BLaER1 treated with 17β-estradiol and CSF1 and Interleukin-3, amounts not matched to agents 10 nM and 100 nM (cell line): ENCODE measurements around the gene SRRM3.
"Not testable (repeated sequence)": the region's sequence is repeated elsewhere in the genome, so short reads cannot be mapped to it uniquely, and the experiment has no call there.

Experiments
- H3K27ac ChIP-seq, 11 experiments: shearing (Covaris generic); formaldehyde crosslinking; 2 replicates each; pipeline ENCODE4 v1.8.1; 2022
- H3K27me3 ChIP-seq, 11 experiments: shearing (Covaris generic); formaldehyde crosslinking; 2 replicates each; pipeline ENCODE4 v1.8.1; 2022
- H3K36me3 ChIP-seq, 11 experiments: shearing (Covaris generic); formaldehyde crosslinking; 2 replicates each; pipeline ENCODE4 v1.8.1; 2022
- H3K4me1 ChIP-seq, 10 experiments: shearing (Covaris generic); formaldehyde crosslinking; 2 replicates each; pipeline ENCODE4 v1.8.1; 2022
- H3K4me2 ChIP-seq, 11 experiments: shearing (Covaris generic); formaldehyde crosslinking; 2 replicates each; pipeline ENCODE4 v1.8.1; 2022
- H3K4me3 ChIP-seq, 10 experiments: shearing (Covaris generic); formaldehyde crosslinking; 2 replicates each; pipeline ENCODE4 v1.8.1; 2022
- H3K9ac ChIP-seq, 11 experiments: shearing (Covaris generic); formaldehyde crosslinking; 2 replicates each; pipeline ENCODE4 v1.8.1; 2022
- H3K9me3 ChIP-seq, 11 experiments: shearing (Covaris generic); formaldehyde crosslinking; replicated peaks in 1 of 11; 2 replicates each; pipeline ENCODE4 v1.8.1; 2022
- H4K20me1 ChIP-seq, 11 experiments: shearing (Covaris generic); formaldehyde crosslinking; 2 replicates each; pipeline ENCODE4 v1.8.1; 2022
- Cebpa-rat ChIP-seq, 11 experiments: shearing (Covaris generic); IDR thresholded peaks; 2 replicates each; pipeline ENCODE4 v1.8.1; 2022

The SRRM3 gene

GRCh38 chr7:76222333-76222732 lies 20.6 kb downstream of the SRRM3 start:
- Histone ChIP-seq H3K4me2 (no peak overlapping the region), H3K36me3 (no peaks in the 10 kb centered on the region), H3K9ac (no peak overlapping the region), H3K9me3 (no peaks in the 10 kb centered on the region), H3K4me3 (no peak overlapping the region), H3K27me3 (peaks cover 4 to 36% (median 24%) of the 10 kb centered on the region in 11 experiments; a peak in 16 of 22 replicates), H4K20me1 (peaks cover 0 to 14% (median 0%) of the 10 kb centered on the region in 11 experiments; a peak in 6 of 22 replicates), H3K27ac (no peak overlapping the region), H3K4me1 (peaks cover 8 to 13% (median 11%) of the 10 kb centered on the region in 10 experiments; a peak in 19 of 20 replicates)
- TF ChIP-seq Cebpa-rat (IDR thresholded peaks at IDR 0.05): no peak

- Histone ChIP-seq H3K27ac (no peak overlapping the region), H3K4me2 (no peak overlapping the region), H3K27me3 (peaks cover 0 to 31% (median 20%) of the 10 kb centered on the region in 11 experiments; a peak in 15 of 22 replicates), H3K36me3 (no peaks in the 10 kb centered on the region), H3K9me3 (no peaks in the 10 kb centered on the region), H3K9ac (no peak overlapping the region), H4K20me1 (peaks cover 0 to 14% (median 0%) of the 10 kb centered on the region in 11 experiments; a peak in 6 of 22 replicates), H3K4me1 (peaks cover 8 to 13% (median 11%) of the 10 kb centered on the region in 10 experiments; a peak in 19 of 20 replicates), H3K4me3 (no peak overlapping the region)
- TF ChIP-seq Cebpa-rat (IDR thresholded peaks at IDR 0.05): no peak
Observed at GRCh38 chr7:76222839-76223238, 21.1 kb downstream of the SRRM3 start.

- peaks cover 0 to 14% (median 0%) of the 10 kb centered on the region in 11 experiments; a peak in 5 of 22 replicates for H4K20me1 ChIP-seq
- H3K27me3 ChIP-seq: peaks cover 0 to 25% (median 16%) of the 10 kb centered on the region in 11 experiments; a peak in 14 of 22 replicates
- H3K9ac ChIP-seq: no peak overlapping the region
- TF ChIP-seq Cebpa-rat (IDR thresholded peaks at IDR 0.05): no peak
- peaks cover 8 to 13% (median 11%) of the 10 kb centered on the region in 10 experiments; a peak in 19 of 20 replicates for H3K4me1 ChIP-seq
- no peak overlapping the region for H3K4me3 ChIP-seq
- H3K4me2 ChIP-seq: no peak overlapping the region
- H3K27ac ChIP-seq: no peak overlapping the region
- no peaks in the 10 kb centered on the region for H3K9me3 ChIP-seq
- H3K36me3 ChIP-seq: no peaks in the 10 kb centered on the region
Observed at GRCh38 chr7:76223286-76223972, 21.7 kb downstream of the SRRM3 start.

GRCh38 chr7:76224695-76225094 lies 23.0 kb downstream of the SRRM3 start:
- Histone ChIP-seq H3K9me3 (no peaks in the 10 kb centered on the region), H4K20me1 (peaks cover 0 to 14% (median 0%) of the 10 kb centered on the region in 11 experiments; a peak in 4 of 22 replicates), H3K4me3 (no peak overlapping the region), H3K27ac (no peak overlapping the region), H3K36me3 (no peaks in the 10 kb centered on the region), H3K27me3 (peaks cover 0 to 22% (median 16%) of the 10 kb centered on the region in 11 experiments; a peak in 14 of 22 replicates), H3K4me1 (peaks cover 8 to 12% (median 11%) of the 10 kb centered on the region in 10 experiments; a peak in 19 of 20 replicates), H3K9ac (no peak overlapping the region), H3K4me2 (no peak overlapping the region)
- no peak for TF ChIP-seq Cebpa-rat (IDR thresholded peaks at IDR 0.05)

DNA sequence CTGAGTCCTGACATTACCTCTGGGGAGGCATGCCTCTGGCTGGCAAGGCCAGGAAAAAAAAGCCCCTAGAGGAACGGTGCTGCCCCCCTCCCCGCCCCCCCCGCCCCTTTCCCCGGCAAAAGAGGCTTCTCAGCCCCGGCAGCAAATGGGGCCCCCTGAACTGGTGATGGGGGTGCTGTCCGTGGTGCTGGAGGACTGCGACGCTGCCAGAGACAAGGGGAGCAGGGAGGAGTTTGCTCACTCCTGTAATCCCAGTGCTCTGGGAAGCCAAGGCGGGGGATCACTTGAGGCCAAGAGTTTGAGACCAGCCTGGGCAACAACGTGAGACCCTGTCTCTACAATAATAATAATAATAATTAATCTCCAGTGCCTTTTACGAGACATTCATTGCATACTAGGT lies 23.7 kb downstream of the SRRM3 start:
- H3K27ac ChIP-seq: no peak overlapping the region
- H3K27me3 ChIP-seq: peaks cover 0 to 22% (median 16%) of the 10 kb centered on the region in 11 experiments; a peak in 14 of 22 replicates
- TF ChIP-seq Cebpa-rat (IDR thresholded peaks at IDR 0.05): no peak
- H3K9ac ChIP-seq: no peak overlapping the region
- H3K4me1 ChIP-seq: peaks cover 2 to 6% (median 5%) of the 10 kb centered on the region in 10 experiments; a peak in 19 of 20 replicates
- H4K20me1 ChIP-seq: peaks cover 0 to 14% (median 0%) of the 10 kb centered on the region in 11 experiments; a peak in 4 of 22 replicates
- H3K36me3 ChIP-seq: no peaks in the 10 kb centered on the region
- H3K4me3 ChIP-seq: no peak overlapping the region
- no peak overlapping the region for H3K4me2 ChIP-seq
- no peaks in the 10 kb centered on the region for H3K9me3 ChIP-seq

DNA sequence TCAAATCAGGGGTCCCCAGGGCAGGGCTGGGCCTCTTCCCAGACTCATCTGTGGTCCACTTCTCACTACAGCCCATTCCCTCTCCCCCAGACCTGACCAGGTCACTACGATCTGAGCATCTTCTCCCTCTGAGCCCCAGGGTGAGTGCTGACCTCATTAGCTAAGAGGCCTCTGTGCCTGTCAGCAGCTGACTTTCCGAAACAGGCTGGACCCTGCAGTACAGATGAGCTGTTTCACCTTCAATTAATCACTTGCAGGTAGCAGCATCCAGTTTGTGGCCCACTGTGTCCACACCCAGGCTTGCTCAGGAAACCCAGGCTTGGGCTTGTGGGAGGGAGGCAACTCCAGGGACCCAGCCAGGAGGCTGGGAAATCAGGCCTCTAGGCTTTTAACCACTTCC lies 24.3 kb downstream of the SRRM3 start:
- Histone ChIP-seq H3K9ac (no peak overlapping the region), H3K4me3 (no peak overlapping the region), H3K36me3 (no peaks in the 10 kb centered on the region), H3K9me3 (no peaks in the 10 kb centered on the region), H3K27me3 (peaks cover 0 to 22% (median 16%) of the 10 kb centered on the region in 11 experiments; a peak in 14 of 22 replicates), H3K4me2 (no peak overlapping the region), H3K4me1 (no peaks in the 10 kb centered on the region; a peak in 3 of 20 replicates), H4K20me1 (peaks cover 0 to 14% (median 0%) of the 10 kb centered on the region in 11 experiments; a peak in 4 of 22 replicates), H3K27ac (no peak overlapping the region)
- no peak for TF ChIP-seq Cebpa-rat (IDR thresholded peaks at IDR 0.05)

- H3K4me1 ChIP-seq: not testable (repeated sequence)
Observed at GRCh38 chr7:76226878-76227423, 25.3 kb downstream of the SRRM3 start.

GRCh38 chr7:76230214-76230613 lies 28.5 kb downstream of the SRRM3 start:
- Histone ChIP-seq H3K9me3 (no peaks in the 10 kb centered on the region), H3K9ac (no peak overlapping the region), H3K4me1 (peaks cover 0 to 14% (median 6%) of the 10 kb centered on the region in 10 experiments; a peak in 13 of 20 replicates), H3K27me3 (peaks cover 0 to 7% (median 0%) of the 10 kb centered on the region in 11 experiments; a peak in 2 of 22 replicates), H3K4me2 (no peak overlapping the region), H3K27ac (no peak overlapping the region), H4K20me1 (peaks cover 0 to 8% (median 0%) of the 10 kb centered on the region in 11 experiments; a peak in 4 of 22 replicates), H3K36me3 (no peaks in the 10 kb centered on the region), H3K4me3 (no peak overlapping the region)
- no peak for TF ChIP-seq Cebpa-rat (IDR thresholded peaks at IDR 0.05)

More at GRCh38 chr7:76226878-76227423, 25.3 kb downstream of the SRRM3 start:
- H3K9me3 ChIP-seq, H3K4me2 ChIP-seq, H3K27ac ChIP-seq, H3K36me3 ChIP-seq, H3K4me3 ChIP-seq, H3K9ac ChIP-seq: not testable (repeated sequence)
- Histone ChIP-seq H4K20me1 (peaks cover 0 to 12% (median 0%) of the 10 kb centered on the region in 11 experiments; a peak in 5 of 22 replicates), H3K27me3 (peaks cover 0 to 22% (median 16%) of the 10 kb centered on the region in 11 experiments; a peak in 14 of 22 replicates)

GRCh38 chr7:76231071-76231470 lies 29.4 kb downstream of the SRRM3 start:
- H3K27ac ChIP-seq: no peak overlapping the region
- no peak for TF ChIP-seq Cebpa-rat (IDR thresholded peaks at IDR 0.05)
- no peak overlapping the region for H3K9ac ChIP-seq

More at GRCh38 chr7:76231071-76231470, 29.4 kb downstream of the SRRM3 start:
- Histone ChIP-seq H3K4me1 (peaks cover 0 to 14% (median 6%) of the 10 kb centered on the region in 10 experiments; a peak in 13 of 20 replicates), H3K4me3 (no peak overlapping the region), H3K9me3 (no peaks in the 10 kb centered on the region), H3K27me3 (peaks cover 0 to 6% (median 0%) of the 10 kb centered on the region in 11 experiments; a peak in 1 of 22 replicates), H3K36me3 (no peaks in the 10 kb centered on the region), H3K4me2 (no peak overlapping the region), H4K20me1 (peaks cover 0 to 6% (median 0%) of the 10 kb centered on the region in 11 experiments; a peak in 4 of 22 replicates)
